Mucosa of stomach (tissue), 1 donor: ENCODE measurements around the gene ADAMTS8.

ENCODE experiments used
- H3K27me3 ChIP-seq: one replicate; pipeline ENCODE4 v1.7.0; 2013; ENCODE audit warnings: mild to moderate bottlenecking, low read length; ENCODE audit not compliant: control insufficient read depth, insufficient read depth
- H3K36me3 ChIP-seq: one replicate; pipeline ENCODE4 v1.7.0; 2013; ENCODE audit warnings: low read length; ENCODE audit not compliant: control insufficient read depth, insufficient read depth
- H3K4me1 ChIP-seq: one replicate; pipeline ENCODE4 v1.7.0; 2013; ENCODE audit warnings: mild to moderate bottlenecking, low read length; ENCODE audit not compliant: control insufficient read depth, insufficient read depth
- H3K4me3 ChIP-seq: one replicate; pipeline ENCODE4 v1.7.0; 2013; ENCODE audit warnings: low read length
- H3K9ac ChIP-seq: one replicate; pipeline ENCODE4 v1.7.0; 2013; ENCODE audit warnings: mild to moderate bottlenecking, low read length, moderate library complexity
- H3K9me3 ChIP-seq: one replicate; pipeline ENCODE4 v1.7.0; 2013; ENCODE audit warnings: mild to moderate bottlenecking, low read length, moderate library complexity; ENCODE audit not compliant: control insufficient read depth
- donor health status: Pancreatic carcinoma.

ADAMTS8 gene

DNA sequence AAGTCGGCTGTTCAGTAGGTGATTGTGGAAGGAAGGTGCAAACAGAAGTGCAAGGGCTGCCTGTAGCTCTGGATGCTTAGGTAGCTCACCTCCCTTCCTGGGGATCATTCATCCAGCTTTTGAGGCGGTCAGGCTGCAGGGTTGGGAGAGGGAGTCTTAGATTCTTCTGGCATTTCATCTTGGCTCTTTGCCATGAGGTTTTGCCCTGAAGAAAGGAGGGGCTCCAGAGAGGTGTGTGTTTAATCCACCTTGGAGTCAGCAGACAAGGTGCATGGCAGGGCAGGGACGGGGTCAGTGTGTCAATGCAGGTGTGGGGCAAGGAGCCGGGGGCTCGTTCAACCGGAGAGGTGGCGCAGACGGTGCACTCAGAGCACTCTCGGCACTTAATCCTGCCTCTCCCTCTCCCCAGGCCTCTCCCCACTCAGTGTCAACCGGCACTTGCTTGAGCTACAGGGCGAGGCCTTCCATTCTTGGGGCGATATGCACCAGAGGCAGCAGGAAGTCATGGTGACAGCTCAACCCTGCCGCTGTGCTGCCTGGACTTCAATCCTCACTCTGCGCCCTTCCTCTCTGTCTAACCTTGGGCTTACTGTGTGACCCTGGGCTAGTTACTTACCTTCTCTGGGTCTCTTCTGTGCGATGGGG is 27.2 kb upstream of the ADAMTS8 start:
- no peak overlapping the region for H3K9ac ChIP-seq
- no peak overlapping the region for H3K4me3 ChIP-seq
- peaks cover 4% of the 10 kb centered on the region for H3K36me3 ChIP-seq
- H3K27me3 ChIP-seq: no peaks in the 10 kb centered on the region
- H3K9me3 ChIP-seq: no peaks in the 10 kb centered on the region
- H3K4me1 ChIP-seq: peaks cover 33% of the 10 kb centered on the region

DNA sequence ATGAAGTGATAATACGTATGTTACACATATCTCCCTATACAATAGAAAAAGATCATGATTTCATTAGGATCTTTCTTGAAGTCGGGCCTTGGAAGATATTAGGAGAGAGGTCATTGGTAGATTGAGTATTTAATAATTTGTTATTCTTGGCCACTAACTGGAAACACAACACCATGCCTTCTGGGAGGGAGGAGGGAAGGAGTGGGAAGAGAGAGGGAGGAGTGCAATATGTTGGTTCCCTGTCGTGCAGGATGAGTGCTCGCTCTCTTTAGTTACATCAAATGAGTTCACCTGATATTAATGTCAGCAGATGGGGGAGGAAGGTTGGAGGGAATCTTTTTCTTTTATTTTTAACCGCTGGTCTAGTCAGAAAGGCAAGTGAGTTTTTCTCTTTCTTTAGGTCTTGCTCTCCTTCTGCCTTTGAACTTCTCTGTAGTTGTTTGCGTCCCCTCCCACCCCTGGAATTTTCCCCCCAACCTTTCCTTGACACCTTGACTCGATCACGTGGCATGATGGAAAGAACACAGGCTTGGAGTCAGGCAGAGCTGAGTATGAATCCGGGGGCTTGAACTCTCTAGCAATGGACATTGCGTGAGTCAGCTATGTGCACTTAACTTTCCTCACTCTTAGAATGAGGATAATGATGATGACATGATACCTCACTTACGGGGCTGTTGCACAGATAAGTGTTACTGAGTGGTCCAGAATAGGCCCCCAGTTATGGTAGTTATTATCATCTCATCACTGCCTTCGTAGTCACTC is 26.3 kb upstream of the ADAMTS8 start:
- Histone ChIP-seq H3K27me3 (no peaks in the 10 kb centered on the region), H3K9me3 (no peaks in the 10 kb centered on the region), H3K9ac (no peak overlapping the region), H3K4me3 (no peak overlapping the region), H3K4me1 (peaks cover 39% of the 10 kb centered on the region), H3K36me3 (peaks cover 4% of the 10 kb centered on the region)

DNA sequence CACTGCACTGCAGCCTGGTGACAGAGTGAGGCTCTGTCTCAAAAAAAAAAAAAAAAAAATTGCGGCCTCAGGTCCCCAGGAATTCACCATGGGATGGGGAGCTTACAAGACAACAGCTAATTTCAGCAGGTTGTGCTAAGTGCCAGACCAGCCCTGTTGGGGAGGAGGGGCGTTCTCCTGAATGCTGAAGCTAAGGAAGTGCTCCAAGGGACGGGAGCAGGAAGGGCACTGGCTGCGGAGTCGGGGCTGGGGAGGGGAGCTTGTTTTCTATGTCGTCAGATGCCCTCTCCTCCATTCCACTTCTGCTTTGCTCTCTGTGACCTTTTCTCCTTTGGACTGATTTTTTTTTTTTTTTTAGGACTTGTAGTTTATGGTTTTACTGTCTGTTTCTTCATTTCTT is 24.5 kb upstream of the ADAMTS8 start:
- Histone ChIP-seq H3K9ac (no peak overlapping the region), H3K27me3 (peaks cover 4% of the 10 kb centered on the region), H3K36me3 (no peaks in the 10 kb centered on the region), H3K4me1 (peaks cover 39% of the 10 kb centered on the region), H3K9me3 (no peaks in the 10 kb centered on the region), H3K4me3 (no peak overlapping the region)

DNA sequence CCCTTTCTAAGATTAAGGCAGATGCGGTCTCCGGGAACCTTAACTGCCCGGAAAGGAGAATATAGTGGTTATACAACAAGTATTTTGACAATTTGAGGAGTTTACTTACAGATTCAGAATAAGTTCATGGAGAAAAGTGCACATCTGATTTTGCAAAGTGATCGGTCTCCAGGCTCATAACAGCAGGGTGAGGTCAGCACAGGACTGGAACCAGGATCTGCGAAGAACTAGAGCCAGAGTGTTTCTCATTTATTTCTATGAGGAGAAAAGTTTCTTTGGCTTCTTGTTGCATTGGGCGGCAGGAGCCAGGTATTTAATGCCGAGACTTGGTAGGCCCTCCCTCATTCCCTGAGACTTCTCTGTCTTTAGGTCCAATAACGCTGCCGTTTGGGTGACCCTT is 23.8 kb upstream of the ADAMTS8 start:
- peaks cover 39% of the 10 kb centered on the region for H3K4me1 ChIP-seq
- H3K4me3 ChIP-seq: no peak overlapping the region
- H3K9ac ChIP-seq: peak overlapping the region; percentile 18
- H3K27me3 ChIP-seq: peaks cover 4% of the 10 kb centered on the region
- no peaks in the 10 kb centered on the region for H3K36me3 ChIP-seq
- H3K9me3 ChIP-seq: no peaks in the 10 kb centered on the region

DNA sequence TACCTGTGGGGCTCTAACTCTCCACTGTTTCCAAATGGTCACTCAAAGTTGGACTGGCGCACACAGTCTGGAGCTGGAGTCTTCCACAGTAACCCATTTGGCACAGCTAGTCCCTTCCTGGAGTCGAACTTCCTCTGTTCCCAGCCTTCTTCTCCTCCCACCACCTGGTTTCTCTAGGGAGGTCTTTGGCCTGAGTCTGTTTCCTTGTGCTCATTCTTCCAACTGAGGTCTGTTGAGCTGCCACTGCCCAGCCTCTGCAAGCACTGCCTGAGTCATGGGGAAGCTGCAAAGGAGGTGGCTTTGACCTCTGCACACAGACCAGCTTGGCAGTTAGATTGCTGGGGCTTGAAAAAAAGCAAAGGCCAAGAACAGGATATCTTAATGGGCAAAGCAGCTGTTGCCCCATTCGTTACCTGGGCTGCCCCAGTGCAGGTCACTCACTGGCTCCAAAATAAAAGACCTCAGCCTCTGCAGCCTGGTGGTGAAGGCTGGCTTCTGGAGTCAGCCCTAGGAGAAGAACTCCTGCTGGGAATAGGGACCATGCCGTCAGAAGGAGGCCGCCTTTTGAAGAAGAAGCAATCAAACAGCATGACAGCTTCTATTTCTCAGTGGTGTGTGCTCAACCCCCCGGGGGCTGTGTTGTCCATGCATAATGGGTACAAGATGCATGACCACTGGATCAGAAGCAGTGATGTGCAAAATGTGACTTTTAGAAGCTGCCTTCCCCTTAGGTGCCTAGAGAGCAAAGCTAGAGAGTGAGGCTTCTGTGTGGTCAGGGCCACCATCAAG is 23.0 kb upstream of the ADAMTS8 start:
- Histone ChIP-seq H3K9me3 (no peaks in the 10 kb centered on the region), H3K36me3 (no peaks in the 10 kb centered on the region), H3K27me3 (peaks cover 4% of the 10 kb centered on the region), H3K4me3 (peak overlapping the region; percentile 16), H3K9ac (peak overlapping the region; percentile 56), H3K4me1 (peaks cover 37% of the 10 kb centered on the region)

DNA sequence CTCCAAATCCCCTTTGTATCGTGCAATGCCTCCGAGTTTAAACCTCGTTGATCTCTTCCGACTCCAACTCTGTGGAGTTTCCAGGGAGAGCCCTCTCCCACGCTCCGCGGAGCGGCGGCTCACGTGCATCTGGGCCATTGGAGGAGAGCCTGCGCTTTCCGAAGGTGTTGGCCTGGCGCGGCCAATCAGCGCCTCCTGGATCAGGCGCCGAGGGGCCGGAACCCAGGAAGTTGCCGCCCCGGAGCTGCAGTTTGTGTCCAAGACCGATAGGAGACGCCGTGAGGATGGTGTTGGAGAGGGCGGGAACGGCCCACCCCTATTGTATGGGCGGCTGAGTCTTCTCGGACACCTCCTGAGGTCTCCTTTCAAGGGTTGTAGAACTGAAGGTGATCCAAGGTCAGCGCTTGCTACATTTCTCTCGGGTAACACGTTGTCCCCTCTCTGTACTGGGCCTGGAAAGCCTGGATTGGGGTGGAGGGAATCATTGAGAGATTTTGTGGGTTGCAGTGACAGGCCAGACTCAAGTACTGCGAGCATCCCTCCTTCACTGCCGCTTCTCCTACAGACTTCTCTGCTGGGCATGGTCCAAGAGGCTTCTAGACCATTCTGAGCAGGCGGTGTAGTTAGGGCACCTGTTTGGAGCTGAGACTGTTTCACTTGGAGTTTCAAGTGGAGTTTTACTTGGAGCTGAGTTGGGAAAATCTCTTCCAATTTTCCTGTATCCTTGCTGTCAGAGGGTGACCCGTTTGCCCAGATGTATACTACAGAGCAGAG is 21.8 kb upstream of the ADAMTS8 start:
- peaks cover 4% of the 10 kb centered on the region for H3K27me3 ChIP-seq
- no peaks in the 10 kb centered on the region for H3K36me3 ChIP-seq
- H3K4me1 ChIP-seq: peaks cover 25% of the 10 kb centered on the region
- peak overlapping the region; percentile 70 for H3K9ac ChIP-seq
- no peaks in the 10 kb centered on the region for H3K9me3 ChIP-seq
- peak overlapping the region; percentile 21 for H3K4me3 ChIP-seq

DNA sequence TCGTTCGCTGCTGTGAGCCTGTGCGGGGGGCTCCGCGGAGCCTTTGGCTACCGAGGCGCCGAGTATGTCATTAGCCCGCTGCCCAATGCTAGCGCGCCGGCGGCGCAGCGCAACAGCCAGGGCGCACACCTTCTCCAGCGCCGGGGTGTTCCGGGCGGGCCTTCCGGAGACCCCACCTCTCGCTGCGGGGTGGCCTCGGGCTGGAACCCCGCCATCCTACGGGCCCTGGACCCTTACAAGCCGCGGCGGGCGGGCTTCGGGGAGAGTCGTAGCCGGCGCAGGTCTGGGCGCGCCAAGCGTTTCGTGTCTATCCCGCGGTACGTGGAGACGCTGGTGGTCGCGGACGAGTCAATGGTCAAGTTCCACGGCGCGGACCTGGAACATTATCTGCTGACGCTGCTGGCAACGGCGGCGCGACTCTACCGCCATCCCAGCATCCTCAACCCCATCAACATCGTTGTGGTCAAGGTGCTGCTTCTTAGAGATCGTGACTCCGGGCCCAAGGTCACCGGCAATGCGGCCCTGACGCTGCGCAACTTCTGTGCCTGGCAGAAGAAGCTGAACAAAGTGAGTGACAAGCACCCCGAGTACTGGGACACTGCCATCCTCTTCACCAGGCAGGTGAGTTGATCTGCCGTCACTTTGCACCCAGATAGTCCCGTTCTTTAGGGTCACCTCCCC is 21.0 kb upstream of the ADAMTS8 start:
- H3K4me3 ChIP-seq: peak overlapping the region; percentile 21
- H3K36me3 ChIP-seq: no peaks in the 10 kb centered on the region
- peaks cover 4% of the 10 kb centered on the region for H3K27me3 ChIP-seq
- peak overlapping the region; percentile 70 for H3K9ac ChIP-seq
- no peaks in the 10 kb centered on the region for H3K9me3 ChIP-seq
- H3K4me1 ChIP-seq: peaks cover 21% of the 10 kb centered on the region

DNA sequence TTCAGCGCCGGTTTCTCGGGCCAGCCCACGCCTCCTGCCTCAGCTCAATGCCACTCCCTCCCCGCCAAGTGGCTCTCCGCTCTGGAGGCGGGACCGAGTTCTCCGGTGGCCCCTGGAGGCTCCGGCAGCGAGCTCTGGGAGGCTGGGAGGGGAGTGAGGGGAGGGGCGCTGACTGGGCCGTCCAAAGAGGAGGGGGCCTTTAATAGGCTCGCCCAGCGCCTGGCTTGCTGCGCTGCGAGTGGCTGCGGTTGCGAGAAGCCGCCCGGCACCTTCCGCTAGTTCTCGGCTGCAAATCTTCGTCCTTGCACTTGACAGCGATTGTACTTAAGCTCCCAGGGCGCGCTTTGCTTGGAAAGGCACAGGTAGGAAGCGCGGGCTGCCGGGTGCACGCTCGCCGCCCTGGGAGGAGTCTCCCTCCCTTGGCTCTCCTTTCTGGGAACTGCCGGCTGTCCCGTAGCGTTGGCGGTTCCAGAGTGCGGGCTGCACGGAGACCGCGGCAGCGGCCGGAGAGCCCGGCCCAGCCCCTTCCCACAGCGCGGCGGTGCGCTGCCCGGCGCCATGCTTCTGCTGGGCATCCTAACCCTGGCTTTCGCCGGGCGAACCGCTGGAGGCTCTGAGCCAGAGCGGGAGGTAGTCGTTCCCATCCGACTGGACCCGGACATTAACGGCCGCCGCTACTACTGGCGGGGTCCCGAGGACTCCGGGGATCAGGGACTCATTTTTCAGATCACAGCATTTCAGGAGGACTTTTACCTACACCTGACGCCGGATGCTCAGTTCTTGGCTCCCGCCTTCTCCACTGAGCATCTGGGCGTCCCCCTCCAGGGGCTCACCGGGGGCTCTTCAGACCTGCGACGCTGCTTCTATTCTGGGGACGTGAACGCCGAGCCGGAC is 20.3 kb upstream of the ADAMTS8 start, which contains the start of gene ADAMTS15:
ADAMTS15 (plus strand) TSS at position 230 of the 894 bp plus-strand sequence; CDS start at position 559, 329 bp downstream.
- H3K36me3 ChIP-seq: no peaks in the 10 kb centered on the region
- peak within 1 kb of the TSS; percentile 21 for H3K4me3 ChIP-seq
- H3K9me3 ChIP-seq: no peaks in the 10 kb centered on the region
- H3K4me1 ChIP-seq: peaks cover 21% of the 10 kb centered on the region
- peaks cover 4% of the 10 kb centered on the region for H3K27me3 ChIP-seq
- H3K9ac ChIP-seq: peak within 1 kb of the TSS; percentile 70

DNA sequence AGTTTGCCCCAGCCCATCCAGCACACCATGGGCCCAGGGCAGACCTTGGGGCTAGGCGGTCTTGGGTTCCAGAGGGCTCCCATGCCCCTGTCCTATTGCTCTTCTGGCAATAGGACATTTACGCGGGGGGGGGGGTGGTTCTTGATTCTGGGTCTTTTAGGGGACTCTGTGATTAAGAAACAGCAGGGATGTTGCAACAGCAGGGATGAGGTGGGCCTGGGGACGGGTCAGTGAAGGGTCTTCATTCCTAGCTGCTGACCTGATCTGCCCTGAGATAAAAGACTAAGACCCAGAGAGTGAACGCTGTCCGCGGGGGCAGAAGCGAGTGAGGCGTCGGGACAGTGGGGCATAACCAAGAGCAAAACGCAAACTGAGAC is 19.6 kb upstream of the ADAMTS8 start:
- no peaks in the 10 kb centered on the region for H3K9me3 ChIP-seq
- peak overlapping the region; percentile 13 for H3K9ac ChIP-seq
- H3K4me1 ChIP-seq: peaks cover 21% of the 10 kb centered on the region
- peaks cover 4% of the 10 kb centered on the region for H3K27me3 ChIP-seq
- no peaks in the 10 kb centered on the region for H3K36me3 ChIP-seq
- no peak overlapping the region for H3K4me3 ChIP-seq

DNA sequence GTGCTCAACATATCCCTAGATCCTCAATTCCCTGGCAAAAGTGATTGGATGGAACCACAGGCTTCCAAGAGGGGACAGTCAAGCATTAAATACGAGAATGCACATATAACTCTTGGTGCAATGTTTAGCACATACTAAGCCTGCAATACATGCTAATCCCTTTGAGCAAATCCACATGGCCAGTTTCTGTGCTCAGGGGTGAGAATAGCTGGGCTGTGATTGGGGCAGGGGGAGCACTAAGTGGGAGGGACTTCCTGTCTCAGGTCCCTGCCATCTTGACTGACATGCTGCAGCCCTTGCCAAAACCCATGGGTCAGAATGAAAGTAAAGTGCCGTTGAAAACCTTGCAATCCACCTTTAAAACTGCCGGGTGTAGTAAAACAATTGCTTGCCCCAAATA is 17.4 kb upstream of the ADAMTS8 start:
- H3K27me3 ChIP-seq: peaks cover 4% of the 10 kb centered on the region
- H3K4me1 ChIP-seq: peaks cover 8% of the 10 kb centered on the region
- no peaks in the 10 kb centered on the region for H3K36me3 ChIP-seq
- H3K4me3 ChIP-seq: no peak overlapping the region
- no peaks in the 10 kb centered on the region for H3K9me3 ChIP-seq
- H3K9ac ChIP-seq: no peak overlapping the region
